Fibroblast of villous mesenchyme (primary cell): ENCODE data around the gene ORC3. TPM values are rescaled to one million over a fixed set of nuclear protein-coding genes. Genes with fewer than 3 reads are reported as not detected.

Source experiments
- DNase-seq: peaks from one replicate; pipeline ENCODE4 v3.0.0-alpha.2; 2010; ENCODE audit warnings: low read depth
- H3K4me3 ChIP-seq: 2 replicates; pipeline ENCODE4 v1.5.1; 2011; ENCODE audit warnings: low read depth, mild to moderate bottlenecking, low read length
- CTCF ChIP-seq: IDR thresholded peaks from 2 replicates; pipeline ENCODE4 v1.5.1; 2012; ENCODE audit warnings: low read depth, mild to moderate bottlenecking, low read length; ENCODE audit not compliant: insufficient read depth
- total RNA-seq: library from RNA; depleted of rRNA; stranded (reverse); fragments of >200 nt; gene quantifications from 2 replicates; pipeline ENCODE4 v1.2.3, GENCODE V29; 2012

ORC3 gene
- total RNA-seq, 1 donor = 32.0 TPM

GRCh38 chr6:87661503-87661902, 71.6 kb downstream of the ORC3 start:
- TF ChIP-seq CTCF = no peak
- H3K4me3 ChIP-seq = no peak overlapping the region
- no peak for DNase-seq

GRCh38 chr6:87663434-87663833, 73.5 kb downstream of the ORC3 start:
- TF ChIP-seq CTCF = no peak
- peak; percentile 23 for DNase-seq
- no peak overlapping the region for H3K4me3 ChIP-seq

- no peak for TF ChIP-seq CTCF
- peak; percentile 34 for DNase-seq
Measured at GRCh38 chr6:87664921-87665485, 75.1 kb downstream of the ORC3 start.

GRCh38 chr6:87667032-87667431, 77.1 kb downstream of the ORC3 start:
- TF ChIP-seq CTCF = no peak
- no peak overlapping the region for H3K4me3 ChIP-seq
- no peak for DNase-seq

More at GRCh38 chr6:87664921-87665485, 75.1 kb downstream of the ORC3 start:
- H3K4me3 ChIP-seq = no peak overlapping the region

GRCh38 chr6:87668013-87668412, 78.1 kb downstream of the ORC3 start:
- no peak for TF ChIP-seq CTCF
- no peak for DNase-seq
- H3K4me3 ChIP-seq = no peak overlapping the region

GRCh38 chr6:87669051-87669450, 79.1 kb downstream of the ORC3 start:
- DNase-seq = no peak
- H3K4me3 ChIP-seq = no peak overlapping the region
- no peak for TF ChIP-seq CTCF

- no peak for TF ChIP-seq CTCF
- no peak overlapping the region for H3K4me3 ChIP-seq
- no peak for DNase-seq
Measured at GRCh38 chr6:87670707-87671106, 80.8 kb downstream of the ORC3 start.
